ENCODE measurements around the gene DOCK3. TPM values are rescaled to one million over a fixed set of nuclear protein-coding genes. Genes with fewer than 3 reads are reported as not detected.
"Not testable (repeated sequence)": the region's sequence is repeated elsewhere in the genome, so short reads cannot be mapped to it uniquely, and the experiment has no call there.

DOCK3 gene
- total RNA-seq, 1 experiment from 2014 or later: 2.2 TPM

DNA sequence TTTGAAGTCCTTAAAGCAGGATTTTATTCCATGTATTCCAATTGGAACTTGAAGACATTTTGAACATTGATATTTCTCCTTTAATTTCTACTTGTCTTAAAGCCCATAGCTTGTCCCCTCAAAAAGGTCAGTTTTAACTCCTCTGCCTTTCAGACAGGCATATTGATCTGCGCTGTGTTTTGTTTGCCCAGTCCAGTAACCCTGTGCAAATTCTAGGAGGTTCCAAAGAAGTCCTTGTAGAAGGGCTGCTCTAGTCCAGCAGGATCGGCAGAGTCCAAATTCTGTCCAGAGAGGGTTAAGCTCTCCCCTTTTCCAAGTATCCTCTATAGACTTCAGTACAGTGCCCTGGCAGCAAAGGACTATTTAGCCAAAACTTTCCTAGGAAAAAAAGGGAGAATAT, 604.7 kb downstream of the DOCK3 start:
- DNase-seq (ENCODE audit: extremely low read depth, low read depth): no peak

DNA sequence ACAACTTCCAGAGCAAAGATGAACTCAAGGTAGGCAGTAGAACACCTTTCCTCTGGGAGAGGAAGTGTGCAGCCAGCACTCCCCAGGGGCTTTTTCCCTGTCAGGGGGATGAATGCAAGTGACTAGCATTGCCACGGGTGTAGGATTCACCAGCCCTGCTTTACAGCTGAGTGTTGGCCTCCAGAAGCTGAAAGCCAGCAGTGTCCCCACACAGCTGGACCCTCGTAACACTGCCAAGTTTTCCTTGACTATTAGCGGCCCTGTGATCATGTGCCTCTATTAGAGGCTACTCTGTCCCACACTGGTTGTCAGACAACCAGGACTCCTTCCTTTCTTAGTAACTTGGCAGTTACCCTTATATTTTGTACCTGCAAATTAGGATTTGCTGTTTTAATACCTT, 605.4 kb downstream of the DOCK3 start:
- no peak for DNase-seq (ENCODE audit: extremely low read depth, low read depth)

DNA sequence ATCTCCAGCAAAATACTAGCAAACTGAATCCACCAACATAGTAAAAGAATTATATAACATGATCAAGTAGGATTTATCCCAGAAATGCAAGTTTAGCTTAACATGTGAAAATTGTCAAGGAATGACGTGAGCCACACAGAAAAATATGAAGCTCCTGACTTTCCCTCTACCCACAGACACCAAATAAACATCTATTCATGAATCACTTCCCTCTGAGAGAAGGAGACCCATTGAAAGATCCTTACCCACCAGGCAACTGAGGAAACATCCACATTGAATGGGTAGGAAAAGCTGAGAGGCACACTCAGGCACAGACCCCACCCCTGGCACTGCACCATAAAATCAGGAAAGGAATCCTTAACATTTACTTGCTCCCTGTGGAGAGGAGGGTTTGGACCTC, 608.2 kb downstream of the DOCK3 start:
- no peak for DNase-seq (ENCODE audit: extremely low read depth, low read depth)

DNA sequence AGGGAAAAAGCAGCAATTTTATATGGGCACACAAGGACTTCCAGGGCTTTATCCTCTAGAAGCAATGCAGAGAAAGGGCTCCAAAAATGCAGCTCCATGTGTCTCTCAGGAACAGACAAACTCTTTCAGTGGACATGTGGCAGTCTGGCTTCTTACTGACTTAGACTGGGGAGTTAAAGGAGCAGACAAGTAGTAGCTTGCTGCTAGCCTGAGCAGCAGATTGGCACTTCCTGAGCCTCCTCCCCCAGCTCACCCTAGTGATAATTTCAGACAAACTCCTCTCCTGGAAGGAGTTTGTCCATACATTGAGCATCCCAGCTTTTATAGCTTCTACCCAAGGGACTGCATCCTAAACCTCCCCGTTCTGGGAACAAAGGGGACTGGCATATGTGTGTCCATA, 608.7 kb downstream of the DOCK3 start:
- no peak for DNase-seq (ENCODE audit: extremely low read depth, low read depth)

DNA sequence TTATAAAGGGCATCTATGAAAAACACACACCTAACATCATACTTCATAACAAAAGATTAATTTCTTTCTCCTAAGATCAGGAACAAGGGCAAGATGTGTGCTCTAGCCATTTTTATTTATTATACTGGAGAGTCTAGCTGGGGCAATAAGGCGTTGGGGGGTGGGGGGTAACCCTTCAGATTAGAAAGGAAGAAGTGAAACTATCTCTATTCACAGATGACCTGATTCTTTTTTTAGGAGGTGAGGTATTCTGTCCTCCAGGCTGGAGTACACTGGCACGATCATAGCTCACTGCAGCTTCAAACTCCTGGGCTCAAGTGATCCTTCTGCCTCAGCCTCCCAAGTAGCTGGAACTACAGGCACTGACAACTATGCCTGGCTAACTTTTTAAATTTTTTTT, 620.9 kb downstream of the DOCK3 start:
- no peak for DNase-seq (ENCODE audit: extremely low read depth, low read depth)

DNA sequence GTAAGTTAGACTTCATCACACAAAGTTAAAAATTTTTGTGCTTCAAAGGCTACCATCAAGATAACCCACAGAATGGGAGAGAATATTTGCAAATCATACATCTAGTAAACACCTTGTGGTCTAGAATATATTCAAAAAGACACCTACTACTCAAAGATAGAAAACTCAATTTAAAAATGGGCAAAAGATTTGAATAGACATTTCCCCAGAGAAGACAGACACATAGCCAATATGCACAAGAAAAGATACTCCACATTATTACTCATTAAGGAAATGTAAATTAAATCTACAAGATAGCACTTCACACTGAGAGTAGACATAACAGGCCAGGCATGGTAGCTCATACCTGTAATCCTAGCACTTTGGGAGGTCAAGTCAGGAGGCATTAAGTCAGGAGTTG, 622.6 kb downstream of the DOCK3 start:
- DNase-seq (ENCODE audit: extremely low read depth, low read depth): no peak

- DNase-seq (ENCODE audit: extremely low read depth, low read depth): no peak
Measured at GRCh38 chr3:51304230-51304629, 629.5 kb downstream of the DOCK3 start.

DNA sequence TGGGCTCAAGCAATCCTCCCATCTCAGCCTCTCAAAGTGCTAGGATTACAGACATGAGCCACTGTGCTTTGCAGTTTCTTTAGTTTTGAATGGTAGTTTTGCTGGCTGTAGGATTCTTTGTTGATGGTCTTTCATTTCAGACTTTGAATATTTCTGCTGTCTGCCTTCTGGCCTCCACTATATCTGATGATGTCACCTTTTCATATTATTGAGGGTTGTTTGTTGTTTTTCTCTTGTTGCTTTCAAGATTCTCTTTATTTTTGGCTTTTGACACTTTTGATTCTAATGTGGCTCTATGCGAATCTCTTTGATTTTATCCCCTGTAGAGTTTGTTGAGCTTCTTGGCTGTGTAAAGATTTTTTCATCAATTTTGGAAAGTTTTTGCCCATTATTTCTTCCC, 631.4 kb downstream of the DOCK3 start:
- no peak for DNase-seq (ENCODE audit: extremely low read depth, low read depth)

DNA sequence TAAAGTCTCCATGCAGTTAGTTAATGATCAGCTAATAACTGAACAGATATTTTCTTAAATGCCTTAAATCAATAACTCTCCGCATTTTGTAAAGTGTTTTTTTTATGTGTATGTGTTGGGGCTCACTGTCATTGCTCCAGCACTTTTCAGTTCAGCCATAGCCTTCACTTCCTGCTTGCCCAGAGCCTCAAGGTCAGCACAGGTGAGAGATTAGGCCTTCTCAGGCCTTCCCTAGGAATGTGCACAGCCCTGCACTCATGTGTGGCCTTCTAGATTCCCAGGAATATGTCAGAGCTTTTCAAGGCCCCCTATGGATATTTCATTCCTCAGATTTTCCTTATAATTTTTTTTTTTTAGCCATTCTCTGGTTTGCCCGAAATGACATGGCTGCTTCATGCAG, 632.7 kb downstream of the DOCK3 start:
- DNase-seq (ENCODE audit: extremely low read depth, low read depth): no peak

DNA sequence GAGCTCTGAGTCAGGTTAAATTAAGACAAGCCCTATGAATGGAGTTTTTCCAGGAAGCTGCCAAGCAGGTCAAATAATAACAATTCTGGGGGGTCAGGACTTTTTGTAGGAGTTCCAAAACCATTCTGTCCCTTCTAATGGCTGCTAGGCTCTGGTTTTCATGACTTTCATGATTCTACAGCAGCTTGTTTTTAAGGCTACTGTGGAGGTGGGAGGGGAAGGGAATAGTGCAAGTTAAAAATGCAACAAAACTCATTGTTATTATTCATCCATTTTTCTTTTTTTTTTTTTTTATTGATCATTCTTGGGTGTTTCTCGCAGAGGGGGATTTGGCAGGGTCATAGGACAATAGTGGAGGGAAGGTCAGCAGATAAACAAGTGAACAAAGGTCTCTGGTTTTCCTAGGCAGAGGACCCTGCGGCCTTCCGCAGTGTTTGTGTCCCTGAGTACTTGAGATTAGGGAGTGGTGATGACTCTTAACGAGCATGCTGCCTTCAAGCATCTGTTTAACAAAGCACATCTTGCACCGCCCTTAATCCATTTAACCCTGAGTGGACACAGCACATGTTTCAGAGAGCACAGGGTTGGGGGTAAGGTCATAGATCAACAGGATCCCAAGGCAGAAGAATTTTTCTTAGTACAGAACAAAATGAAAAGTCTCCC, 633.3 kb downstream of the DOCK3 start:
- not testable (repeated sequence) for DNase-seq (ENCODE audit: extremely low read depth, low read depth)

GRCh38 chr3:51311055-51311454, 636.3 kb downstream of the DOCK3 start:
- peak; percentile 23 for DNase-seq (ENCODE audit: extremely low read depth, low read depth)

GRCh38 chr3:51328206-51328605, 653.5 kb downstream of the DOCK3 start:
- DNase-seq (ENCODE audit: extremely low read depth, low read depth): no peak

DNA sequence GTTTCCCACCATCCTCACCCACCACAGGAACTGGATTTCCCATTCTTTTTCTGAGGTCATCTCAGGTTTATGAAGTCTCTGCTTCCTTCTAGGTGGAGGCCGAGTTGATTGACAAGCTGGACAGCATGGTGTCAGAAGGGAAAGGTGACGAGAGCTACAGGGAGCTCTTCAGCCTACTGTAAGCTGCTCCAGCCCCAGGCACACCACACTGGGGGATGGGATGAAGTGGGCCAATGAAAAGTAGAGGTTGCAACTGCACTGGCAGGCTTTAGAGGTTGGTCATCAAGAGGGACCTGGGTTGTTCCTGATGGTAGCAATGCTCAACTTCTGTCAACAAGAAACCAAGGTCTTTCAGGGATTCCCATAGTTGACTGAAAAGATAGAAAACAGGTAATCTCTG, 655.3 kb downstream of the DOCK3 start:
- no peak for DNase-seq (ENCODE audit: extremely low read depth, low read depth)

GRCh38 chr3:51332156-51332555, 657.4 kb downstream of the DOCK3 start:
- no peak for DNase-seq (ENCODE audit: extremely low read depth, low read depth)

DNA sequence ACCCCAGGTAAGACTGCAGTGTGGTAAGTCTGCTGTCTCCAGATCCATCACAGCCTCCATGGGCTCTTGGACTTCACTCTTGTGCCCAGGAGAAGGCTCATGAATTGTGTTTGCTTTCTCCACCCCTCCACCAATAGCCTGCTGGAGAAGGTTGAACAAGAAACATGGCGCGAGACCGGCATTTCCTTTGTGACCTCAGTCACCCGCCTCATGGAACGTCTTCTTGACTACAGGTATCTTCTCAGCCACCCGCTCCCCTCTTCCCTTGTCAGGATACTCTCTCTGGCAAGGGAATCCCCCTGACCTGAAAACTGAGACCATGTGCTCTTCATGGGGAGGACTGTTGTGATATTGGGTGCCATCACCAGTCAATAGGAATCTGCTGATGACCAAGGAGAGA, 658.3 kb downstream of the DOCK3 start:
- DNase-seq (ENCODE audit: extremely low read depth, low read depth): no peak

- no peak for DNase-seq (ENCODE audit: extremely low read depth, low read depth)
Measured at GRCh38 chr3:51336261-51336660, 661.5 kb downstream of the DOCK3 start.

GRCh38 chr3:51337666-51338065, 662.9 kb downstream of the DOCK3 start:
- DNase-seq (ENCODE audit: extremely low read depth, low read depth): no peak

GRCh38 chr3:51338632-51339031, 663.9 kb downstream of the DOCK3 start:
- no peak for DNase-seq (ENCODE audit: extremely low read depth, low read depth)

- peak; percentile 85 for DNase-seq (ENCODE audit: extremely low read depth, low read depth)
Measured at GRCh38 chr3:51340013-51340829, 665.5 kb downstream of the DOCK3 start.

- peak; percentile 11 for DNase-seq (ENCODE audit: extremely low read depth, low read depth)
Measured at GRCh38 chr3:51340989-51341636, 666.4 kb downstream of the DOCK3 start.

DNA sequence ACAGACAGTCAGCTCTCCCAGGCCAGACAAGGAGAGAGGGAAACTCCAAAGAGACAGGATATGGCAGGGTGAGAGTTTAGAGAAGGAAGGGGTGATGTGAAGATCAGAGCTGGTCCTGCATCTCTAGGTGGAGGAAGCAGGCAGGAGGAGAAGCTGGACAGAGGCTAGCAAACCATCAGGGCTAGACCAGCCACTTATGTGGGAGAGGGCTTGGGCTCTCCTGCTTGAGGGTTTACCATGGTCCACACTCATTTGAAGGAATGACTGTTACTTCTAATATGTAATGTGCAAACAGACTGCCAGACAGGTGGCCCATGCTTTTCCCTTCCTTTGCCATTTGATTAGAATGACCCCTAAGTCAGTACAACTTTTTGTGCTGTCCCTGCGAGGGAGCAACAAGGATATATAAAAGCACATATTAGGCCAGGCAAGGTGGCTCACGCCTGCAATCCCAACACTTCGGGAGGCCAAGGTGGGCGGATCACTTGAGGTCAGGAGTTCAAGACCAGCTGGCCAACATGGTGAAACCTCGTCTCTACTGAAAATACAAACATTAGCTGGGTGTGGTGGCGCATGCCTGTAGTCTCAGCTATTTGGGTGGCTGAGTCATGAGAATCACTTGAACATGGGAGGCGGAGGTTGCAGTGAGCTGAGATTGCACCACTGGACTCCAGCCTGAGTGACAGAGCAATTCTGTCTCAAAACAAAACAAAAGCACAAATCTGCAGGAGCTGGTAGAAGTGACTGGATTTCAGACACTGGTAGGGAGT, 669.4 kb downstream of the DOCK3 start:
- peak; percentile 82 for DNase-seq (ENCODE audit: extremely low read depth, low read depth)
